ENCODE measurements around the gene PDILT. TPM values are rescaled to one million over a fixed set of nuclear protein-coding genes. Genes with fewer than 3 reads are reported as not detected.

PDILT gene
- total RNA-seq, 1 donor from 2014 or later, result not detected

DNA sequence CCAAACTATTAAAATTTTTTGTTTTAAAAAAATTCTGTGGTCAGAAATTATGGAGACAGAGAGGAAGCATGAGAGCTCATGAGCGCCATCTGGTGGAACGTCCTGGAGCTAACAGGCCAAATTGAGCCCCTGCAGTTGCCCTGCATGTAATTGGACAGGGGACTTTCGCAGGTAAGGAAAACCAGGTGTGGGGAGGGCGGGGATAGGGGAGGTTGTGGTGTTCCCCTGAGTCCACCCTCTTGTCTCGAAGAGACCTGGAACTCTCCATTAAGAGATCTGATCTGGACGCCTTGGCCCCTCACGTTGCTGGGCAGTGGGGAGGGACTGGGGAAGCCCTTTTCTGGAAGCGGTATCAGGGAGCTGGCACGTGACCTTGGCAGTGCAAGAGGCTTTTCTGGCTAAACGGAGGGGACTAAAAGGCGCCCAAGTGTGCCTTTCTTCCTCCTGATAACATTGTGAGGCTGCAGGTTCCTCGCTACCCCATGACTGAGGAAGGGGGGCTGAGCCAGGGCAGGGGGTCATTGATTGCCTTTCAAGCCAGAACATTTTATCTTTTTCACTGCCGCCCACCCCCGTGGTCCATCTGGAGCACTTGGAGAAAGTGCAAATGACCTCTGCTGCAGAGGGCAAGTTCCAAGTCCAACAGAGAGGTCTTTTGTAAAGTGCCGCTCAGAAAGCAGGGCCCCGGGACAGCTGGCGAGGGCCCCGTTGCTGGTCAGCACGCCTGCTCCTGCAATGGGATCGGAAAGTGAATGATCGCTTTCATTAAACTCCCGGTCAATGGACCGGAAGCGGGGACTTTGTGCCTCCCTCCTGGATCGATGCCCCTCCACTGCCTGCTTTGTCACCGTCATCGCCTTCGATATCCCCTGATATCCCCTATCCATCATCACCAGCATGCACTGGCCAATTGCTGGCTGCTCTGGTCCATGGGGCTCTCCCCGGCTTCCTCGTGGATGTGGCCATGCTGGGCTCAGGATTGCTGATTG, 18.4 kb downstream of the PDILT start:
- TF ChIP-seq POLR2AphosphoS5 (IDR thresholded peaks at IDR 0.05; ENCODE audit: insufficient read depth in 1 of 2, low read depth in 1 of 2) (no peak), CTCF (IDR thresholded peaks at IDR 0.05) (peak; percentile 5 to 55 (median 43)), POLR2A (IDR thresholded peaks at IDR 0.05) (no peak)
- peaks cover 7% of the 10 kb centered on the region for H3K4me1 ChIP-seq
- no peak overlapping the region for H3K4me3 ChIP-seq
- no peaks in the 10 kb centered on the region for H3K9me3 ChIP-seq
- H3K27ac ChIP-seq, result no peak overlapping the region
- no peak for DNase-seq (ENCODE audit: extremely low spot score in 2 of 2)
- H3K27me3 ChIP-seq, result no peaks in the 10 kb centered on the region
- intact Hi-C loops (cut with DNase I), result loop anchor here (10.0 kb wide), 1 partner anchor 481 kb away; no protein-coding TSS in a partner anchor
- H3K36me3 ChIP-seq, result no peaks in the 10 kb centered on the region

DNA sequence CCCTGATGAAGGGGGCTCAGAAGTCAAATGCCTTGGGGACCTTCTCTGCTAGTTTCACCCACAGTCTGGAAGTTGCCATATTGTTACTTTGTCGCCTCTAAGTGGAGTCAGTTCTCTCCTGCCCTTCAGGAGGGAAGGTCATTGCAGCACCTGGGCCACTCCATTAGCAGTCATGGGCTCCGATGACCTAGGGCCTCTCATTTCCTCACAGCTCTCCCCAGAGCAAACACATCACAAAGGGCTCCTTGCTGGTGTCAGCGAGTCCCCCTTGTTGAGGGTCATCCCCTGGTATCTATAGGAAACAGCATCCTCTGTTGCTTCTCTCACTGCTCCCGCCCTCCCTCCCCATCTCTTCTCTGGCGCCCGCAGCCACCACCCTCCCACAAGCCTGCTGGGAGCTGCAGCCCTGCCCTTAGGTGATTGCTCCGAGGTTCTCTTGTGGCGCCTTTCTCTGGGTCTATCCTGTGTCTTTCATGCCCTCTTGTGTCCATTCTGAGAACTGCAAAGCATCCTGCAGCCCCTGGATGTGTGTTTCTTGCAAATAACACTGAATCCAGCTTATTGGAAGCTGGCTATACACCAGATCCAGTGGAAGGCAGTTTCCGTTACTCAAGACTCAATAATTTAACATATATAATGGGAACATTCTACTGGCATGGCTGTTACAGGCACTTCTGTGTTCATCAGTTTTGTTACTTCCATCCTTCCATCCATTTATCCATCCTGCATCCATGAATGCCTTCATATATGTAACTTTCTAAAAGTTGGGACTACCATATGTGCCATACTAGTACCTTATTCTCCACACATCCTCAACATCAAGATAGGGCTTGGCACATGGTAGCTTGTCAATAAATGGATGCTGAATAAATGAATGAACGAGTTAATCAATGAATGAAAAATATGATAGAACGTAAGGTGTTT, 21.2 kb downstream of the PDILT start:
- no peaks in the 10 kb centered on the region for H3K9me3 ChIP-seq
- no peak for DNase-seq (ENCODE audit: extremely low spot score in 2 of 2)
- TF ChIP-seq POLR2AphosphoS5 (IDR thresholded peaks at IDR 0.05; ENCODE audit: insufficient read depth in 1 of 2, low read depth in 1 of 2) (no peak), POLR2A (IDR thresholded peaks at IDR 0.05) (no peak), CTCF (IDR thresholded peaks at IDR 0.05) (peak; percentile 42 to 67 (median 44))
- H3K4me1 ChIP-seq, result peaks cover 7% of the 10 kb centered on the region
- H3K36me3 ChIP-seq, result no peaks in the 10 kb centered on the region
- intact Hi-C loops (cut with DNase I), result loop anchor here (10.0 kb wide), 1 partner anchor 479 kb away; no protein-coding TSS in a partner anchor
- H3K27me3 ChIP-seq, result no peaks in the 10 kb centered on the region
- H3K27ac ChIP-seq, result no peak overlapping the region
- no peak overlapping the region for H3K4me3 ChIP-seq

- Histone ChIP-seq H3K27ac (no peak overlapping the region), H3K36me3 (no peaks in the 10 kb centered on the region), H3K27me3 (no peaks in the 10 kb centered on the region), H3K4me3 (no peak overlapping the region), H3K4me1 (peaks cover 7% of the 10 kb centered on the region), H3K9me3 (no peaks in the 10 kb centered on the region)
- TF ChIP-seq CTCF (IDR thresholded peaks at IDR 0.05) (no peak), POLR2A (IDR thresholded peaks at IDR 0.05) (no peak), POLR2AphosphoS5 (IDR thresholded peaks at IDR 0.05; ENCODE audit: insufficient read depth in 1 of 2, low read depth in 1 of 2) (no peak)
- intact Hi-C loops (cut with DNase I), result loop anchor here (10.0 kb wide), 1 partner anchor 478 kb away; no protein-coding TSS in a partner anchor
- DNase-seq (ENCODE audit: extremely low spot score in 2 of 2), result no peak
Observed at GRCh38 chr16:20382202-20382948, 22.2 kb downstream of the PDILT start.

DNA sequence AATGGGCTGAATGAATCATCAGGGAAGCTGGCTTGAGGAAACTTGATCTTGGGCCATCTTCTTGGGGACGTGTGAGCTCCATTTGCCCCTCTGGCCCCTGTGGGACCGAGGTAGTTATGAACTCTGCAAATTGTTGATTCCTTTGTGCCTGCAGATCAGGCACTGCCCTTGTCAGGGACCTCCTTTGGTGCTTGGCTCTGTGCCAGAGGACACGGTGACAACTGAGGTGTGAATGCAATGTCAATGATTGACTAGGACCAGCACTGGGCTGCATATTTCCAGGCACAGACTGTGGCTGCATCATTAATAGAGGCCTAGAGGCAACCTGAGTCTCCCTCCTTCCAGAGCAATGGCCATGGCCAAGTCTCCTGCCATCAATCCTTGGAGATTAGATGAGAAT, 23.8 kb downstream of the PDILT start:
- intact Hi-C loops (cut with DNase I), result loop anchor here (10.0 kb wide), 1 partner anchor 476 kb away; no protein-coding TSS in a partner anchor
- peaks cover 2% of the 10 kb centered on the region for H3K4me1 ChIP-seq

More for the DNA sequence above, 23.8 kb downstream of the PDILT start:
- Histone ChIP-seq H3K36me3 (no peaks in the 10 kb centered on the region), H3K27ac (no peak overlapping the region), H3K27me3 (no peaks in the 10 kb centered on the region), H3K4me3 (no peak overlapping the region), H3K9me3 (no peaks in the 10 kb centered on the region)
- no peak for DNase-seq (ENCODE audit: extremely low spot score in 2 of 2)
- TF ChIP-seq POLR2AphosphoS5 (IDR thresholded peaks at IDR 0.05; ENCODE audit: insufficient read depth in 1 of 2, low read depth in 1 of 2) (no peak), POLR2A (IDR thresholded peaks at IDR 0.05) (no peak), CTCF (IDR thresholded peaks at IDR 0.05) (no peak)
